Bronchial epithelial cell (primary cell): ENCODE results near the gene GATAD2A. TPM values are rescaled to one million over a fixed set of nuclear protein-coding genes. Genes with fewer than 3 reads are reported as not detected.
A peak's percentile ranks its signal among the peaks of the same experiment; 100 is the strongest.

Experiments
- DNase-seq: peaks from one replicate; pipeline ENCODE4 v3.0.0-alpha.2; 2010; ENCODE audit warnings: low read depth
- FAIRE-seq: peaks from 2 replicates; lab custom pipeline; 2011; peaks lifted over from hg19 to GRCh38; lab: Jason Lieb, UNC
- H3K27me3 ChIP-seq: 2 replicates; pipeline ENCODE4 v1.5.1; 2011; ENCODE audit warnings: low read length; ENCODE audit not compliant: control insufficient read depth, insufficient read depth
- H3K36me3 ChIP-seq: 2 replicates; pipeline ENCODE4 v1.5.1; 2011; ENCODE audit warnings: low read length; ENCODE audit not compliant: control insufficient read depth, insufficient read depth
- H3K4me3 ChIP-seq: 2 replicates; pipeline ENCODE4 v1.5.1; 2011; ENCODE audit warnings: mild to moderate bottlenecking, low read depth, low read length, control low read depth
- total RNA-seq: library from RNA; depleted of rRNA; stranded (reverse); fragments of >200 nt; gene quantifications from 2 replicates; pipeline ENCODE4 v1.2.1, GENCODE V29; 2014
- TF ChIP-seq, protein P1 (sequence below): IDR thresholded peaks from 2 replicates; pipeline ENCODE4 v1.5.1; 2011; ENCODE audit warnings: mild to moderate bottlenecking, moderate library complexity, low read length, control low read depth, inconsistent platforms; ENCODE audit not compliant: insufficient read depth, severe bottlenecking

GATAD2A gene
- total RNA-seq, 1 donor from 2014 or later: 48.4 TPM

DNA sequence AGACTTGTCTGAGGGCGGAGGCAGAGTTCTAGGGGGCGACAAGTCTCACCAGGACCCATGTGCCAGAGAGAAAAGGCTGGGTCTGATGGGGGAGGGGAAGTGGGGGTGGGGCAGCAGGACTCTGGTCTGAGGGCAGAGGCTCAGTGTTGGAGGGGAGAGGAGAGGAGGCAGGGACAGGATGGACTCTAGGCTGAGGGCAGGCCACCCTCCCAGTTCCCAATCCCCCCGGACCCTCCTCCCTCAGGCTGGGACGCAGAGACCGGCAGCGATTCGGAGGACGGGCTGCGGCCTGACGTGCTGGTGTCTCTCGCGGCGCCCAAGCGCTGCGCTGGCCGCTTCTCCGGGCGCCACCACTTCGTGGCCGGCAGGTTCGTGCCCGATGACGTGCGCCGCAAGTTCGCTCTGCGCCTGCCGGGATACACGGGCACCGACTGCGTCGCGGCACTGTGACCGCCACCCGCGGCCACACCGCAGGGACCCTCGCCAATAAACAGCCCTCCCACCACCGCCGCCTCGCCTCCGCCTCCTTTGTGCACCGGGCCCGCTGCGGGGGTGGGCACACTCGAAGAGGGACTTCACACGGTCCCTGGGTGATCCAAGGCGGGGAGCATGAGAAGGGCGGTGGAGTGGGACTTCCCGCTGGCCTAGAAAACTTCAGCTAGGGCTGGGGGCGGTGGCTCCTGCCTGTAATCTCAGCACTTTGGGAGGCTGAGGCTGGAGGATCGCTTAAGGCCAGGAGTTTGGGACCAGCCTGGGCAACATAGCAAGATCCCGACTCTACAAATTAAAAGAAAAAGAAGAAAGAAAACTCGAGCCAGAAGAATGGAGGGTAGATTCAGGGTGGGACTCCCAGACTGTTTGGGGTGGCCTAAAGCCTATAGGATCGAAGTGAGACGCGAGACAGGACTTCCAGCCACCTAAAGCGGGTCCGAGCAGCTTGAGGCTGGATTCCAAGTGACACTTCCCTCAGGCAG is 131.9 kb downstream of the GATAD2A start:
- DNase-seq: no peak
- no peak for FAIRE-seq
- TF ChIP-seq, protein P1, sequence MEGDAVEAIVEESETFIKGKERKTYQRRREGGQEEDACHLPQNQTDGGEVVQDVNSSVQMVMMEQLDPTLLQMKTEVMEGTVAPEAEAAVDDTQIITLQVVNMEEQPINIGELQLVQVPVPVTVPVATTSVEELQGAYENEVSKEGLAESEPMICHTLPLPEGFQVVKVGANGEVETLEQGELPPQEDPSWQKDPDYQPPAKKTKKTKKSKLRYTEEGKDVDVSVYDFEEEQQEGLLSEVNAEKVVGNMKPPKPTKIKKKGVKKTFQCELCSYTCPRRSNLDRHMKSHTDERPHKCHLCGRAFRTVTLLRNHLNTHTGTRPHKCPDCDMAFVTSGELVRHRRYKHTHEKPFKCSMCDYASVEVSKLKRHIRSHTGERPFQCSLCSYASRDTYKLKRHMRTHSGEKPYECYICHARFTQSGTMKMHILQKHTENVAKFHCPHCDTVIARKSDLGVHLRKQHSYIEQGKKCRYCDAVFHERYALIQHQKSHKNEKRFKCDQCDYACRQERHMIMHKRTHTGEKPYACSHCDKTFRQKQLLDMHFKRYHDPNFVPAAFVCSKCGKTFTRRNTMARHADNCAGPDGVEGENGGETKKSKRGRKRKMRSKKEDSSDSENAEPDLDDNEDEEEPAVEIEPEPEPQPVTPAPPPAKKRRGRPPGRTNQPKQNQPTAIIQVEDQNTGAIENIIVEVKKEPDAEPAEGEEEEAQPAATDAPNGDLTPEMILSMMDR: no peak
- Histone ChIP-seq H3K4me3 (no peak overlapping the region), H3K36me3 (no peaks in the 10 kb centered on the region), H3K27me3 (peaks cover 18% of the 10 kb centered on the region)

DNA sequence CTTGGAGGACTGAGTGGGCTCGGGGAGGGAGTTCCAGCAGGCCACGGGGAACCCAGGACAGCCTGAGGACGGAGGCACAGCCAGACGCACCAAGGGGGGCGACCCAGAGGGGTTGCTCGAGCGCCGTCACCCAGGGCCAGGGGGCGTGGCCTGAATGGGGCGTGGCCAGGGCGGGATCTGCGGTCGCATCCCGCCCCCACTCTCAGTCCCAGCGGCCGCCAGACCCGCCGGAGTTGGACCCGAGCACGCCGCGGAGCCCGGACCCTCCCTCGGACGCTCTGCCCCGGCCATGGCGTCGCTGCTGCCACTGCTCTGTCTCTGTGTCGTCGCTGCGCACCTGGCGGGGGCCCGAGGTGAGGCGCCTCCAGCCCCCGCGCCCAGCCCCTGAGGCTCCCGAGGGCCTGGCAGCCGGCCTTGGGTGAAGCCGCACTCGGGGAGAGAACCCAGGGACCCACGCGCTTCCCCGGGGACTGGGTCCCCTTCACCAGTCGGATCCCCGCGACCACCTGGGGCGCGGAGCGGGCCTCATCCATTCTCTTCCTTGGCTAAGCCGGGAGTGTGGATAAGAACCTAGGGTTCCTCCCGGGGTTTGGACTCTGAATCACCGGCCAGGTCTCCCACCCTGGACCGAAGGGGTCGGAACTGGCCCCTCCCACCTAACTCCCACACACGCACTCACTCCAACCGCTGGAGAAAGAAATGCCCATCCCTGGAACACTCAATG is 132.7 kb downstream of the GATAD2A start, which contains the start of gene CILP2:
TSS of gene CILP2 (plus strand) at position 205 of the 724 bp plus-strand sequence. CDS start at position 290, 85 bp downstream.
- Histone ChIP-seq H3K27me3 (peaks cover 18% of the 10 kb centered on the region), H3K4me3 (peak within 1 kb of the TSS; percentile 15), H3K36me3 (no peaks in the 10 kb centered on the region)
- DNase-seq (no peak), FAIRE-seq (no peak)
- TF ChIP-seq, protein P1: no peak

DNA sequence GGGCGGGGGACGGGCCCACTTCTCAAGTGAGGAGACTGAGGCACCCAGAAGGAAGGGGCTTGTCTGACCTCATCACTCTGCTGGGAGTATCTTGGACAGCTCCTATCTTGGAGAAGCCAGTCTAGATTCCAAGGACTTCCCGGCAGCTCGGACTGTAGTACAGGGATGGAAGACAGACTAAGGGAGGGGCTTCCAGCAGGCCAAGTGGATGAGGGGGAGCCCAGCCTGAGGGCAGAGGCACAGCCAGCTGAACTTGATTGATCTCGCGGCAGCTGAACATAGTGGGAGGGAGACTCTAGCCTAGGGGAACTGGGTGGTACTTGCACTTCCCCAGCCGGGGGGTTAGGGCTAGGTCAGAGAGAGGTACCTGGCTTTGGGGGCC is 133.3 kb downstream of the GATAD2A start:
- H3K36me3 ChIP-seq: no peaks in the 10 kb centered on the region

DNA sequence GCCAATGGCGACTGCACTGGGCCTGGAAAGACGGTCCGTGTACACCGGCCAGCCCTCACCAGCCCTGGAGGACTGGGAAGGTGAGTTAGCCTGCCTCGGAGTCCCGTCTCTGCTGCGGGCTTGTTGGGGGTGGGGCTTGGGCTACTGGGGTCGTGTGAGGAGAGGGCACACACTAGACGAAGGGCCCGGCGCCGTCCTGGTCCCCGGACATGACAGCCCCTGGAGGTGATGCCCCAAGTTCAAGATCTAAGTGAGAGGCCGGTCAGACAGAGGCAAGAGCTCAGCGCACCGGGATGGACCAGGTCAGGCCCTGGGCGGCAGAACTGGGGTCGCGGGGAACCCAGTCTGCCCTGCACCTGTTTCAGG is 134.2 kb downstream of the GATAD2A start:
- no peak for FAIRE-seq
- no peak for DNase-seq
- H3K27me3 ChIP-seq: peaks cover 17% of the 10 kb centered on the region
- no peak overlapping the region for H3K4me3 ChIP-seq
- H3K36me3 ChIP-seq: no peaks in the 10 kb centered on the region
- TF ChIP-seq, protein P1: no peak

More for the DNA sequence above, 133.3 kb downstream of the GATAD2A start:
- FAIRE-seq (no peak), DNase-seq (no peak)
- Histone ChIP-seq H3K4me3 (no peak overlapping the region), H3K27me3 (peaks cover 18% of the 10 kb centered on the region)
- TF ChIP-seq, protein P1: no peak

DNA sequence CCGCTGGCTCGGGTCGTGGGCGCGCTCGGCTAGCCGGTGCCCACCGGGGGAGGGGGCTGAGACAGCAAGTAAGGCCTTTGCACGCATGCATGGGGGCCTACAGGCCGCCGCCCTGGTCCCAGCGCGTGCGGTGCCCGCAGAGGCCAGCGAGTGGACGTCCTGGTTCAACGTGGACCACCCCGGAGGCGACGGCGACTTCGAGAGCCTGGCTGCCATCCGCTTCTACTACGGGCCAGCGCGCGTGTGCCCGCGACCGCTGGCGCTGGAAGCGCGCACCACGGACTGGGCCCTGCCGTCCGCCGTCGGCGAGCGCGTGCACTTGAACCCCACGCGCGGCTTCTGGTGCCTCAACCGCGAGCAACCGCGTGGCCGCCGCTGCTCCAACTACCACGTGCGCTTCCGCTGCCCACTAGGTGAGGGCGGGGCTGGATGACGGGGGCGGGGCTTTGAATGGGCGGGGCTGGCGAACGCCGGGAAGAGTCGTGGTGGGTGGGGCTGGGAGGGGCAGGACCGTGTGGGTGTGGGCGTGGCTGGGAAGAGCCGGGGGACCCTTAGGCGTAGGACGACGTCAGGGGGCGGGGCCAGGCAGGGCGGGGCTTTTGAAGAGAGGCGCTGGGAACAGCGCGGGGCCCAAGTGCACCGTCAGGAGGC is 134.7 kb downstream of the GATAD2A start:
- Histone ChIP-seq H3K27me3 (peaks cover 15% of the 10 kb centered on the region), H3K36me3 (no peaks in the 10 kb centered on the region), H3K4me3 (peak overlapping the region; percentile 16)
- peak; percentile 47 for DNase-seq
- TF ChIP-seq, protein P1: no peak
- no peak for FAIRE-seq
